ENCODE measurements around the gene MEX3C.
A peak's percentile ranks its signal among the peaks of the same experiment; 100 is the strongest.

The MEX3C gene

GRCh38 chr18:51151568-51152511, 45.6 kb downstream of the MEX3C start:
- peak; percentile 81 for DNase-seq

- no peak for DNase-seq
Measured at GRCh38 chr18:51151185-51151567, 46.3 kb downstream of the MEX3C start.

GRCh38 chr18:51150113-51150700, 47.3 kb downstream of the MEX3C start:
- DNase-seq: no peak

- DNase-seq: no peak
Measured at GRCh38 chr18:51149670-51150069, 47.8 kb downstream of the MEX3C start.

GRCh38 chr18:51146909-51147308, 50.6 kb downstream of the MEX3C start:
- DNase-seq: no peak

GRCh38 chr18:51138936-51139335, 58.5 kb downstream of the MEX3C start:
- DNase-seq: no peak

- no peak for DNase-seq
Measured at GRCh38 chr18:51137891-51138290, 59.6 kb downstream of the MEX3C start.

GRCh38 chr18:51137026-51137729, 60.3 kb downstream of the MEX3C start:
- no peak for DNase-seq

- DNase-seq: no peak
Measured at GRCh38 chr18:51135795-51136194, 61.7 kb downstream of the MEX3C start.

- DNase-seq: no peak
Measured at GRCh38 chr18:51135364-51135763, 62.1 kb downstream of the MEX3C start.

- DNase-seq: no peak
Measured at GRCh38 chr18:51134721-51135120, 62.8 kb downstream of the MEX3C start.

- no peak for DNase-seq
Measured at GRCh38 chr18:51133580-51134160, 63.8 kb downstream of the MEX3C start.

GRCh38 chr18:51132256-51132935, 65.1 kb downstream of the MEX3C start:
- no peak for DNase-seq

GRCh38 chr18:51128533-51128932, 68.9 kb downstream of the MEX3C start:
- DNase-seq: no peak

- no peak for DNase-seq
Measured at GRCh38 chr18:51127664-51128063, 69.8 kb downstream of the MEX3C start.

- DNase-seq: no peak
Measured at GRCh38 chr18:51125976-51126375, 71.5 kb downstream of the MEX3C start.
